NCI-H524 treated with DMSO at 0.1 percent for 48 hours (cell line): ENCODE measurements around the gene OTOS.

Experiments used
- DNase-seq: peaks from one replicate; lab custom pipeline; 2025; lab: John Stamatoyannopoulos, UW

Gene OTOS

GRCh38 chr2:240136013-240136670 is 4.3 kb downstream of the OTOS start, which contains the start of gene COPS9:
COPS9 (minus strand) TSS chr2:240136305; CDS start chr2:240136284, 21 bp downstream.
- DNase-seq = no peak

GRCh38 chr2:240135706-240136012 is 4.8 kb downstream of the OTOS start:
- DNase-seq = no peak

GRCh38 chr2:240134956-240135520 is 5.4 kb downstream of the OTOS start:
- DNase-seq = no peak

GRCh38 chr2:240134466-240134865 is 6.0 kb downstream of the OTOS start:
- DNase-seq = no peak

- DNase-seq = no peak
Measured at GRCh38 chr2:240133401-240133800, 7.1 kb downstream of the OTOS start.

GRCh38 chr2:240132651-240132980 is 7.8 kb downstream of the OTOS start:
- no peak for DNase-seq

- no peak for DNase-seq
Measured at GRCh38 chr2:240131941-240132650, 8.4 kb downstream of the OTOS start.

GRCh38 chr2:240131296-240131695 is 9.2 kb downstream of the OTOS start:
- DNase-seq = no peak

GRCh38 chr2:240130393-240131195 is 9.9 kb downstream of the OTOS start:
- DNase-seq = no peak

- no peak for DNase-seq
Measured at GRCh38 chr2:240129731-240130392, 10.6 kb downstream of the OTOS start.

- no peak for DNase-seq
Measured at GRCh38 chr2:240129311-240129710, 11.1 kb downstream of the OTOS start.

GRCh38 chr2:240128608-240129145 is 11.8 kb downstream of the OTOS start:
- no peak for DNase-seq

GRCh38 chr2:240127911-240128607 is 12.4 kb downstream of the OTOS start:
- DNase-seq = no peak

- no peak for DNase-seq
Measured at GRCh38 chr2:240127191-240127750, 13.2 kb downstream of the OTOS start.

- no peak for DNase-seq
Measured at GRCh38 chr2:240126731-240127130, 13.7 kb downstream of the OTOS start.

GRCh38 chr2:240125742-240126141 is 14.7 kb downstream of the OTOS start:
- no peak for DNase-seq

GRCh38 chr2:240124651-240125030 is 15.8 kb downstream of the OTOS start:
- no peak for DNase-seq

GRCh38 chr2:240123821-240124650 is 16.4 kb downstream of the OTOS start:
- DNase-seq = no peak

- DNase-seq = no peak
Measured at GRCh38 chr2:240121675-240122074, 18.8 kb downstream of the OTOS start.

- DNase-seq = no peak
Measured at GRCh38 chr2:240121190-240121589, 19.3 kb downstream of the OTOS start.
